Omental fat pad (tissue), 4 donors: Measurements from ENCODE around the gene SHQ1. TPM values are rescaled to one million over a fixed set of nuclear protein-coding genes. Genes with fewer than 3 reads are reported as not detected.

ENCODE experiments used
- ATAC-seq: fragments of 150-250 bp; one replicate; pipeline ENCODE4 v1.9.1; 2016; ENCODE audit warnings: mild to moderate bottlenecking, moderate library complexity; ENCODE audit not compliant: low FRiP score
- DNase-seq: peaks from one replicate; pipeline ENCODE4 v3.0.0-alpha.2; 2019; ENCODE audit warnings: low spot score
- total RNA-seq, 4 donors: library from RNA; depleted of rRNA; stranded (reverse); fragments of >200 nt; gene quantifications; one replicate each; pipeline ENCODE4 v1.1.0, GENCODE V29; 2016
- TF ChIP-seq, protein P1 (sequence below), 3 donors: fragments of 450-650 bp; IDR thresholded peaks; one replicate each; pipeline ENCODE4 v1.5.1; 2016 to 2017; ENCODE audit warnings: antibody characterized with exemption in 3 of 3, mild to moderate bottlenecking in 3 of 3, moderate library complexity in 2 of 3

Gene SHQ1
- total RNA-seq, 4 donors from 2014 or later: 11.0 to 22.9 (median 16.7) TPM

- DNase-seq (no peak), ATAC-seq (no peak)
- TF ChIP-seq, protein P1, sequence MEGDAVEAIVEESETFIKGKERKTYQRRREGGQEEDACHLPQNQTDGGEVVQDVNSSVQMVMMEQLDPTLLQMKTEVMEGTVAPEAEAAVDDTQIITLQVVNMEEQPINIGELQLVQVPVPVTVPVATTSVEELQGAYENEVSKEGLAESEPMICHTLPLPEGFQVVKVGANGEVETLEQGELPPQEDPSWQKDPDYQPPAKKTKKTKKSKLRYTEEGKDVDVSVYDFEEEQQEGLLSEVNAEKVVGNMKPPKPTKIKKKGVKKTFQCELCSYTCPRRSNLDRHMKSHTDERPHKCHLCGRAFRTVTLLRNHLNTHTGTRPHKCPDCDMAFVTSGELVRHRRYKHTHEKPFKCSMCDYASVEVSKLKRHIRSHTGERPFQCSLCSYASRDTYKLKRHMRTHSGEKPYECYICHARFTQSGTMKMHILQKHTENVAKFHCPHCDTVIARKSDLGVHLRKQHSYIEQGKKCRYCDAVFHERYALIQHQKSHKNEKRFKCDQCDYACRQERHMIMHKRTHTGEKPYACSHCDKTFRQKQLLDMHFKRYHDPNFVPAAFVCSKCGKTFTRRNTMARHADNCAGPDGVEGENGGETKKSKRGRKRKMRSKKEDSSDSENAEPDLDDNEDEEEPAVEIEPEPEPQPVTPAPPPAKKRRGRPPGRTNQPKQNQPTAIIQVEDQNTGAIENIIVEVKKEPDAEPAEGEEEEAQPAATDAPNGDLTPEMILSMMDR (IDR thresholded peaks at IDR 0.05): no peak
These were observed 121.1 kb downstream of the SHQ1 start for GRCh38 chr3:72727172-72727571.

GRCh38 chr3:72725229-72725628, 123.0 kb downstream of the SHQ1 start:
- ATAC-seq (no peak), DNase-seq (no peak)
- TF ChIP-seq, protein P1 (IDR thresholded peaks at IDR 0.05): no peak

GRCh38 chr3:72724070-72724469, 124.2 kb downstream of the SHQ1 start:
- no peak for ATAC-seq
- no peak for DNase-seq
- TF ChIP-seq, protein P1 (IDR thresholded peaks at IDR 0.05): no peak

- DNase-seq (no peak), ATAC-seq (no peak)
- TF ChIP-seq, protein P1 (IDR thresholded peaks at IDR 0.05): no peak
These were observed 125.1 kb downstream of the SHQ1 start for GRCh38 chr3:72722930-72723726.

- ATAC-seq (no peak), DNase-seq (no peak)
- TF ChIP-seq, protein P1 (IDR thresholded peaks at IDR 0.05): no peak
These were observed 126.4 kb downstream of the SHQ1 start for GRCh38 chr3:72721683-72722381.

DNA sequence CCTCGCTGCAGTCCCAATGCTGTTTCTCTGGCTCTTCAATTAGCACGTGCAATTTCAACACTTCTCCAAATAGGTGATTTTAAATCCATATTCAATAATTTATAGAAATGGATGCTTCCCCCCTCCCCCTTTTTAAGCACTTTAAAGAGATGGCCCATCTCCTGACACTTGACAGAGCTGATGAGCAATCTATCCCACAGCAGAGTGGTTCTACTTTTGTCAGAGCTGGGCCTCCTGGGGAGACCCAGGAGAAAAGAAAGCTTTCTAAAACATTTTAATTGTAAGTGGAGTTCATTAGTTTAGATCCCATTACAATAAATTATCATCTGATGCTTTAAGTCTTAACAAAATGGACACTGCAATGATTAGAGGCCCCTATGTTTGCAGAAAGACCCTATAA, 127.7 kb downstream of the SHQ1 start:
- TF ChIP-seq, protein P1 (IDR thresholded peaks at IDR 0.05): no peak
- no peak for ATAC-seq

More for the DNA sequence above, 127.7 kb downstream of the SHQ1 start:
- DNase-seq: no peak
